Tibial artery (tissue), 4 donors: ENCODE data around the gene WIZ.

Source experiments
- DNase-seq, 2 donors: peaks; one replicate each; pipeline ENCODE4 v3.0.0-alpha.2; 2019
- H3K27ac ChIP-seq, 2 donors: fragments of 200-600 bp; sonication (generic) in 1 of 2; 1 replicate in 1 of 2; 2 replicates in 1 of 2; pipeline ENCODE4 v1.5.1; 2018 to 2019; ENCODE audit warnings: mild to moderate bottlenecking in 1 of 2
- H3K27me3 ChIP-seq, 2 donors: fragments of 200-600 bp; sonication (generic) in 1 of 2; one replicate each; pipeline versions ENCODE4 v1.5.1 to v1.6.0; 2016 to 2019
- H3K36me3 ChIP-seq, 3 donors: fragments of 200-600 bp; sonication (generic) in 2 of 3; one replicate each; pipeline ENCODE4 v1.5.1; 2016 to 2019; ENCODE audit warnings: mild to moderate bottlenecking in 2 of 3
- H3K4me1 ChIP-seq, 4 donors: fragments of 200-600 bp; sonication (generic) in 2 of 4; 1 replicate in 3 of 4; 2 replicates in 1 of 4; pipeline ENCODE4 v1.5.1; 2016 to 2019
- H3K4me3 ChIP-seq, 2 donors: fragments of 200-600 bp; sonication (generic) in 1 of 2; 1 replicate in 1 of 2; 2 replicates in 1 of 2; pipeline ENCODE4 v1.5.1; 2018 to 2019; ENCODE audit warnings: mild to moderate bottlenecking in 2 of 2
- H3K9me3 ChIP-seq, 3 donors: fragments of 200-600 bp; sonication (generic) in 1 of 3; one replicate each; pipeline ENCODE4 v1.5.1; 2016 to 2019
- CTCF ChIP-seq, 2 experiments: fragments of 200-600 bp in 1 of 2; fragments of 450-650 bp in 1 of 2; IDR thresholded peaks; one replicate each; pipeline ENCODE4 v1.5.1; 2017 to 2019; ENCODE audit warnings: antibody characterized with exemption in 2 of 2, mild to moderate bottlenecking in 1 of 2, moderate library complexity in 1 of 2
- intact Hi-C: fragments of 100-400 bp; cut with DNase I; formaldehyde crosslinking; loops from one replicate; pipeline ENCODE4 v1.15.0; 2023; ENCODE audit warnings: low total_unique reads

WIZ gene

GRCh38 chr19:15457701-15458484 lies 8.1 kb upstream of the WIZ start:
- Histone ChIP-seq H3K4me1 (peaks cover 0 to 31% (median 24%) of the 10 kb centered on the region in 4 donors), H3K27me3 (peaks cover 4 to 58% of the 10 kb centered on the region in 2 donors), H3K9me3 (no peaks in the 10 kb centered on the region), H3K4me3 (peak overlapping the region in 1 of 2 donors; percentile 15), H3K36me3 (no peaks in the 10 kb centered on the region), H3K27ac (no peak overlapping the region)
- TF ChIP-seq CTCF (IDR thresholded peaks at IDR 0.05) = no peak
- intact Hi-C loops = no loop called here
- no peak for DNase-seq

- H3K4me3 ChIP-seq = peak overlapping the region in 1 of 2 donors; percentile 15
- peaks cover 0 to 39% (median 32%) of the 10 kb centered on the region in 4 donors for H3K4me1 ChIP-seq
- H3K36me3 ChIP-seq = no peaks in the 10 kb centered on the region
- intact Hi-C loops = no loop called here
- TF ChIP-seq CTCF (IDR thresholded peaks at IDR 0.05) = no peak
- no peak overlapping the region for H3K27ac ChIP-seq
- no peaks in the 10 kb centered on the region for H3K9me3 ChIP-seq
- peaks cover 4 to 58% of the 10 kb centered on the region in 2 donors for H3K27me3 ChIP-seq
- DNase-seq = no peak
These were observed 7.3 kb upstream of the WIZ start for GRCh38 chr19:15456871-15457700.

GRCh38 chr19:15456441-15456840 lies 6.7 kb upstream of the WIZ start:
- Histone ChIP-seq H3K4me1 (peaks cover 0 to 43% (median 34%) of the 10 kb centered on the region in 4 donors), H3K27me3 (peaks cover 4 to 52% of the 10 kb centered on the region in 2 donors)
- TF ChIP-seq CTCF (IDR thresholded peaks at IDR 0.05) = no peak

GRCh38 chr19:15455996-15456395 lies 6.2 kb upstream of the WIZ start:
- intact Hi-C loops = no loop called here
- peaks cover 4 to 50% of the 10 kb centered on the region in 2 donors for H3K27me3 ChIP-seq
- TF ChIP-seq CTCF (IDR thresholded peaks at IDR 0.05) = no peak

More at GRCh38 chr19:15456441-15456840, 6.7 kb upstream of the WIZ start:
- H3K27ac ChIP-seq = no peak overlapping the region
- no peak overlapping the region for H3K4me3 ChIP-seq
- intact Hi-C loops = no loop called here
- DNase-seq = no peak
- H3K9me3 ChIP-seq = no peaks in the 10 kb centered on the region
- H3K36me3 ChIP-seq = no peaks in the 10 kb centered on the region

GRCh38 chr19:15453906-15454860 lies 4.4 kb upstream of the WIZ start:
- TF ChIP-seq CTCF (IDR thresholded peaks at IDR 0.05) = no peak
- H3K4me1 ChIP-seq = peaks cover 0 to 45% (median 36%) of the 10 kb centered on the region in 4 donors
- H3K27ac ChIP-seq = no peak overlapping the region
- intact Hi-C loops = loop anchor here (5.0 kb wide), 1 partner anchor 98 kb away; no protein-coding TSS in a partner anchor
- peaks cover 4 to 50% of the 10 kb centered on the region in 2 donors for H3K27me3 ChIP-seq
- H3K9me3 ChIP-seq = no peaks in the 10 kb centered on the region
- DNase-seq = peak in 1 of 2 donors; percentile 63
- H3K36me3 ChIP-seq = no peaks in the 10 kb centered on the region
- no peak overlapping the region for H3K4me3 ChIP-seq

More at GRCh38 chr19:15455996-15456395, 6.2 kb upstream of the WIZ start:
- Histone ChIP-seq H3K36me3 (no peaks in the 10 kb centered on the region), H3K4me1 (peaks cover 0 to 43% (median 34%) of the 10 kb centered on the region in 4 donors), H3K9me3 (no peaks in the 10 kb centered on the region), H3K4me3 (no peak overlapping the region), H3K27ac (no peak overlapping the region)
- no peak for DNase-seq
